GM23338 (cell line): ENCODE data around the gene GIGYF1. TPM values are rescaled to one million over a fixed set of nuclear protein-coding genes. Genes with fewer than 3 reads are reported as not detected.

Experiments
- ATAC-seq: fragments of 200-7000 bp; cut with Tn5 transposase; 3 replicates; pipeline ENCODE4 v1.9.1; 2020
- DNase-seq: peaks from one replicate; pipeline ENCODE4 v3.0.0-alpha.2; 2015; ENCODE audit warnings: low spot score
- H2AFZ ChIP-seq: fragments of 200-600 bp; sonication (generic); 2 replicates; pipeline ENCODE4 v1.8.0; 2016; ENCODE audit warnings: antibody characterized with exemption, mild to moderate bottlenecking, moderate library complexity
- H3F3A ChIP-seq: fragments of 200-600 bp; sonication (generic); replicated peaks from 2 replicates; pipeline ENCODE4 v1.8.0; 2017; ENCODE audit warnings: antibody characterized with exemption, mixed run types, low read depth
- H3K27ac ChIP-seq: fragments of 200-600 bp; sonication (generic); 2 replicates; pipeline ENCODE4 v1.6.1; 2016; ENCODE audit warnings: low read depth
- H3K27me3 ChIP-seq: fragments of 200-600 bp; sonication (generic); 2 replicates; pipeline ENCODE4 v1.8.0; 2016; ENCODE audit warnings: mild to moderate bottlenecking, mixed run types, moderate library complexity; ENCODE audit not compliant: insufficient read depth
- H3K36me3 ChIP-seq: fragments of 200-600 bp; sonication (generic); 2 replicates; pipeline ENCODE4 v1.8.0; 2016; ENCODE audit warnings: mild to moderate bottlenecking; ENCODE audit not compliant: insufficient read depth
- H3K4me1 ChIP-seq: fragments of 200-600 bp; sonication (generic); 2 replicates; pipeline ENCODE4 v1.8.0; 2016; ENCODE audit warnings: mild to moderate bottlenecking, moderate library complexity; ENCODE audit not compliant: insufficient read depth
- H3K4me2 ChIP-seq: fragments of 200-600 bp; sonication (generic); 2 replicates; pipeline ENCODE4 v1.7.1; 2017; ENCODE audit warnings: mixed run types
- H3K4me3 ChIP-seq: fragments of 200-600 bp; sonication (generic); 2 replicates; pipeline ENCODE4 v1.6.1; 2016; ENCODE audit warnings: mixed run types
- H3K79me2 ChIP-seq: fragments of 200-600 bp; sonication (generic); replicated peaks from 2 replicates; pipeline ENCODE4 v1.8.0; 2017; ENCODE audit warnings: mild to moderate bottlenecking; ENCODE audit not compliant: insufficient read depth
- H3K9me2 ChIP-seq: fragments of 200-600 bp; sonication (generic); 2 replicates; pipeline ENCODE4 v1.8.0; 2017; ENCODE audit not compliant: insufficient read depth
- H4K20me1 ChIP-seq: fragments of 200-600 bp; sonication (generic); replicated peaks from 2 replicates; pipeline ENCODE4 v1.8.0; 2017; ENCODE audit warnings: mild to moderate bottlenecking; ENCODE audit not compliant: insufficient read depth
- H3K27ac Mint-ChIP-seq: 2 replicates; pipeline ENCODE4 v1.8.0; 2020; ENCODE audit warnings: inconsistent platforms, mild to moderate bottlenecking, moderate library complexity, mixed read lengths
- H3K27me3 Mint-ChIP-seq: 3 replicates; pipeline ENCODE4 v1.8.0; 2022; ENCODE audit warnings: low read depth, mild to moderate bottlenecking, moderate library complexity, mixed read lengths, inconsistent platforms; ENCODE audit not compliant: insufficient read depth, poor library complexity
- H3K36me3 Mint-ChIP-seq: 3 replicates; pipeline ENCODE4 v1.8.0; 2021; ENCODE audit warnings: low read depth, mild to moderate bottlenecking, inconsistent platforms, moderate library complexity, mixed read lengths
- H3K4me1 Mint-ChIP-seq: 3 replicates; pipeline ENCODE4 v1.8.0; 2020; ENCODE audit warnings: mild to moderate bottlenecking, inconsistent platforms, mixed read lengths
- H3K4me3 Mint-ChIP-seq: 3 replicates; pipeline ENCODE4 v1.8.0; 2021; ENCODE audit warnings: moderate library complexity, mild to moderate bottlenecking, inconsistent platforms, mixed read lengths
- H3K9me3 Mint-ChIP-seq: 3 replicates; pipeline ENCODE4 v1.8.0; 2020; ENCODE audit warnings: moderate library complexity, mild to moderate bottlenecking, inconsistent platforms, mixed read lengths
- CREB1 ChIP-seq: fragments of 250-450 bp; sonication (Bioruptor Pico); IDR thresholded peaks from 2 replicates; pipeline ENCODE4 v1.5.0; 2020; ENCODE audit warnings: low read depth, mild to moderate bottlenecking, moderate library complexity
- EZH2phosphoT487 ChIP-seq: fragments of 200-600 bp; sonication (generic); IDR thresholded peaks from one replicate; pipeline ENCODE4 v1.8.1; 2018; ENCODE audit warnings: antibody characterized with exemption; ENCODE audit not compliant: unreplicated experiment
- JUNB ChIP-seq: IDR thresholded peaks from one replicate; pipeline ENCODE4 v1.6.1; 2016; ENCODE audit warnings: antibody characterized with exemption; ENCODE audit not compliant: unreplicated experiment
- NANOG ChIP-seq: IDR thresholded peaks from 2 replicates; pipeline ENCODE4 v1.6.1; 2016; ENCODE audit warnings: antibody characterized with exemption, borderline replicate concordance
- POLR2AphosphoS5 ChIP-seq: IDR thresholded peaks from 2 replicates; pipeline ENCODE4 v1.6.1; 2016; ENCODE audit warnings: antibody characterized with exemption, low read depth
- STAT1 ChIP-seq: IDR thresholded peaks from one replicate; pipeline ENCODE4 v1.6.1; 2016; ENCODE audit warnings: antibody characterized with exemption; ENCODE audit not compliant: unreplicated experiment
- ZNF114 ChIP-seq: fragments of 250-450 bp; sonication (Bioruptor Pico); IDR thresholded peaks from 2 replicates; pipeline ENCODE4 v1.5.0; 2020; ENCODE audit warnings: mild to moderate bottlenecking, moderate library complexity
- ZNF331 ChIP-seq: fragments of 250-450 bp; sonication (Bioruptor Pico); IDR thresholded peaks from 2 replicates; pipeline ENCODE4 v1.5.0; 2020; ENCODE audit warnings: low read depth, mild to moderate bottlenecking, moderate library complexity
- polyA plus RNA-seq: library from polyadenylated mRNA; unstranded; fragments of >200 nt; fragmentation: Nextera tagmentation; extraction: Ambion mirVana; gene quantifications from 2 replicates; pipeline ENCODE4 v1.2.1, GENCODE V29; 2016
- total RNA-seq: library from RNA; depleted of rRNA; stranded (reverse); fragments of >200 nt; shearing (Covaris generic); gene quantifications from 2 replicates; pipeline ENCODE4 v1.2.3, GENCODE V29; 2014
- TF ChIP-seq, protein P1 (sequence below): IDR thresholded peaks from 2 replicates; pipeline ENCODE4 v1.6.1; 2016; ENCODE audit warnings: antibody characterized with exemption
- TF ChIP-seq, protein P2 (sequence below), 2 experiments: fragments of 200-600 bp in 1 of 2; sonication (generic) in 1 of 2; conservative IDR thresholded peaks; 2 replicates each; pipeline versions ENCODE4 v1.5.1 to v1.6.1; 2016 to 2017; ENCODE audit warnings: antibody characterized with exemption in 2 of 2, low read depth in 2 of 2, mild to moderate bottlenecking in 2 of 2, moderate library complexity in 1 of 2
- TF ChIP-seq, protein P3 (sequence below): fragments of 250-450 bp; sonication (Bioruptor Pico); IDR thresholded peaks from 2 replicates; pipeline ENCODE4 v1.5.0; 2020; ENCODE audit warnings: mild to moderate bottlenecking, moderate library complexity

GIGYF1 gene
- total and polyA plus RNA-seq, 2 experiments from 2014 or later: 40.4 to 69.8 TPM

DNA sequence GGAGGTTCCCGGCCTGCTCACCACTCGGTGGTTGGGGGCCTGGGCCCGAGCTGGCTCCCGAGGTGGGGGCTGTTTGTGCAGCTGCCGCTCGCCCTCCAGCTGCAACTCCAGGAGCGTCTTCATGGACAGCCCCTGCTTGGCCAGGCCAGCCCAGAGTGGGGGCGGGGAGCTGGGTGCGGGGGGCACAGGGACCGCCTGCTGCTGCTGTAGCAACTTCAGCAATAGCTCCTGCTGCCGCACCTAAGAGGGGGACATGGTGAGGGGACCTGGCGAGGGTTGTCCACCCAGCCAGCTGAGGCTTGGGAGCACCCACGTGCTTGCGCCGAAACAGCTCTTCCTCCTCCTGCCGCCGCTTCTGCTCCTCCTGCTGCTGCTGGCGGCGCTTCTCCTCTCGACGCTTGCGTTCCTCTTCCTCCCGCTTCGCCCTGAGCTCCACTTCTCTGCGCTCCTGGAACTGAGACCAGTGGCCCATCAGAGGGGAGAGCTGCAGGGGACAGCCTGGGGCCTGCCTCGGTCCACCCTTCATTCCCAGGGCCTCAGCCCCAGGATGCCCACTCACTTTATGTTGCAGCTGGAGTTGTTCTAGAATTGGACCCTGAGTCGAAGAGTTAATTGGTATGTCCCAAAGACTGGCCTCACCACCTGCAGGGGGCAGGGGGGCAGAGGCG lies 10.9 kb downstream of the GIGYF1 start:
- Histone ChIP-seq H3K79me2 (peaks cover 4% of the 10 kb centered on the region), H3K36me3 (peaks cover 4% of the 10 kb centered on the region; the same call in 1 of the 2 replicates), H3F3A (peaks cover 35% of the 10 kb centered on the region; the same call in 1 of the 2 replicates), H3K9me2 (no peaks in the 10 kb centered on the region), H3K27ac (no peak overlapping the region), H3K4me2 (no peak overlapping the region), H3K27me3 (no peaks in the 10 kb centered on the region), H3K4me3 (no peak overlapping the region), H4K20me1 (peaks cover 3% of the 10 kb centered on the region), H3K4me1 (peaks cover 11% of the 10 kb centered on the region), H2AFZ (no peak overlapping the region)
- no peak overlapping the region for H3K4me3 Mint-ChIP-seq
- H3K4me1 Mint-ChIP-seq: peaks cover 9% of the 10 kb centered on the region
- no peak overlapping the region; the same call in 1 of the 2 replicates for H3K27ac Mint-ChIP-seq
- no peak for DNase-seq
- no peak for ATAC-seq
- no peaks in the 10 kb centered on the region for H3K9me3 Mint-ChIP-seq
- TF ChIP-seq, protein P1, sequence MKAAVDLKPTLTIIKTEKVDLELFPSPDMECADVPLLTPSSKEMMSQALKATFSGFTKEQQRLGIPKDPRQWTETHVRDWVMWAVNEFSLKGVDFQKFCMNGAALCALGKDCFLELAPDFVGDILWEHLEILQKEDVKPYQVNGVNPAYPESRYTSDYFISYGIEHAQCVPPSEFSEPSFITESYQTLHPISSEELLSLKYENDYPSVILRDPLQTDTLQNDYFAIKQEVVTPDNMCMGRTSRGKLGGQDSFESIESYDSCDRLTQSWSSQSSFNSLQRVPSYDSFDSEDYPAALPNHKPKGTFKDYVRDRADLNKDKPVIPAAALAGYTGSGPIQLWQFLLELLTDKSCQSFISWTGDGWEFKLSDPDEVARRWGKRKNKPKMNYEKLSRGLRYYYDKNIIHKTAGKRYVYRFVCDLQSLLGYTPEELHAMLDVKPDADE: no peak
- TF ChIP-seq CREB1 (no peak), EZH2phosphoT487 (no peak), ZNF114 (CRISPR knock-in tag) (no peak), JUNB (no peak), STAT1 (no peak), NANOG (no peak), ZNF331 (CRISPR knock-in tag) (no peak), POLR2AphosphoS5 (no peak)
- TF ChIP-seq, protein P2, sequence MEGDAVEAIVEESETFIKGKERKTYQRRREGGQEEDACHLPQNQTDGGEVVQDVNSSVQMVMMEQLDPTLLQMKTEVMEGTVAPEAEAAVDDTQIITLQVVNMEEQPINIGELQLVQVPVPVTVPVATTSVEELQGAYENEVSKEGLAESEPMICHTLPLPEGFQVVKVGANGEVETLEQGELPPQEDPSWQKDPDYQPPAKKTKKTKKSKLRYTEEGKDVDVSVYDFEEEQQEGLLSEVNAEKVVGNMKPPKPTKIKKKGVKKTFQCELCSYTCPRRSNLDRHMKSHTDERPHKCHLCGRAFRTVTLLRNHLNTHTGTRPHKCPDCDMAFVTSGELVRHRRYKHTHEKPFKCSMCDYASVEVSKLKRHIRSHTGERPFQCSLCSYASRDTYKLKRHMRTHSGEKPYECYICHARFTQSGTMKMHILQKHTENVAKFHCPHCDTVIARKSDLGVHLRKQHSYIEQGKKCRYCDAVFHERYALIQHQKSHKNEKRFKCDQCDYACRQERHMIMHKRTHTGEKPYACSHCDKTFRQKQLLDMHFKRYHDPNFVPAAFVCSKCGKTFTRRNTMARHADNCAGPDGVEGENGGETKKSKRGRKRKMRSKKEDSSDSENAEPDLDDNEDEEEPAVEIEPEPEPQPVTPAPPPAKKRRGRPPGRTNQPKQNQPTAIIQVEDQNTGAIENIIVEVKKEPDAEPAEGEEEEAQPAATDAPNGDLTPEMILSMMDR (conservative IDR thresholded peaks at IDR 0.05; ENCODE audit: low read depth in 2 of 2): no peak
- TF ChIP-seq, protein P3, sequence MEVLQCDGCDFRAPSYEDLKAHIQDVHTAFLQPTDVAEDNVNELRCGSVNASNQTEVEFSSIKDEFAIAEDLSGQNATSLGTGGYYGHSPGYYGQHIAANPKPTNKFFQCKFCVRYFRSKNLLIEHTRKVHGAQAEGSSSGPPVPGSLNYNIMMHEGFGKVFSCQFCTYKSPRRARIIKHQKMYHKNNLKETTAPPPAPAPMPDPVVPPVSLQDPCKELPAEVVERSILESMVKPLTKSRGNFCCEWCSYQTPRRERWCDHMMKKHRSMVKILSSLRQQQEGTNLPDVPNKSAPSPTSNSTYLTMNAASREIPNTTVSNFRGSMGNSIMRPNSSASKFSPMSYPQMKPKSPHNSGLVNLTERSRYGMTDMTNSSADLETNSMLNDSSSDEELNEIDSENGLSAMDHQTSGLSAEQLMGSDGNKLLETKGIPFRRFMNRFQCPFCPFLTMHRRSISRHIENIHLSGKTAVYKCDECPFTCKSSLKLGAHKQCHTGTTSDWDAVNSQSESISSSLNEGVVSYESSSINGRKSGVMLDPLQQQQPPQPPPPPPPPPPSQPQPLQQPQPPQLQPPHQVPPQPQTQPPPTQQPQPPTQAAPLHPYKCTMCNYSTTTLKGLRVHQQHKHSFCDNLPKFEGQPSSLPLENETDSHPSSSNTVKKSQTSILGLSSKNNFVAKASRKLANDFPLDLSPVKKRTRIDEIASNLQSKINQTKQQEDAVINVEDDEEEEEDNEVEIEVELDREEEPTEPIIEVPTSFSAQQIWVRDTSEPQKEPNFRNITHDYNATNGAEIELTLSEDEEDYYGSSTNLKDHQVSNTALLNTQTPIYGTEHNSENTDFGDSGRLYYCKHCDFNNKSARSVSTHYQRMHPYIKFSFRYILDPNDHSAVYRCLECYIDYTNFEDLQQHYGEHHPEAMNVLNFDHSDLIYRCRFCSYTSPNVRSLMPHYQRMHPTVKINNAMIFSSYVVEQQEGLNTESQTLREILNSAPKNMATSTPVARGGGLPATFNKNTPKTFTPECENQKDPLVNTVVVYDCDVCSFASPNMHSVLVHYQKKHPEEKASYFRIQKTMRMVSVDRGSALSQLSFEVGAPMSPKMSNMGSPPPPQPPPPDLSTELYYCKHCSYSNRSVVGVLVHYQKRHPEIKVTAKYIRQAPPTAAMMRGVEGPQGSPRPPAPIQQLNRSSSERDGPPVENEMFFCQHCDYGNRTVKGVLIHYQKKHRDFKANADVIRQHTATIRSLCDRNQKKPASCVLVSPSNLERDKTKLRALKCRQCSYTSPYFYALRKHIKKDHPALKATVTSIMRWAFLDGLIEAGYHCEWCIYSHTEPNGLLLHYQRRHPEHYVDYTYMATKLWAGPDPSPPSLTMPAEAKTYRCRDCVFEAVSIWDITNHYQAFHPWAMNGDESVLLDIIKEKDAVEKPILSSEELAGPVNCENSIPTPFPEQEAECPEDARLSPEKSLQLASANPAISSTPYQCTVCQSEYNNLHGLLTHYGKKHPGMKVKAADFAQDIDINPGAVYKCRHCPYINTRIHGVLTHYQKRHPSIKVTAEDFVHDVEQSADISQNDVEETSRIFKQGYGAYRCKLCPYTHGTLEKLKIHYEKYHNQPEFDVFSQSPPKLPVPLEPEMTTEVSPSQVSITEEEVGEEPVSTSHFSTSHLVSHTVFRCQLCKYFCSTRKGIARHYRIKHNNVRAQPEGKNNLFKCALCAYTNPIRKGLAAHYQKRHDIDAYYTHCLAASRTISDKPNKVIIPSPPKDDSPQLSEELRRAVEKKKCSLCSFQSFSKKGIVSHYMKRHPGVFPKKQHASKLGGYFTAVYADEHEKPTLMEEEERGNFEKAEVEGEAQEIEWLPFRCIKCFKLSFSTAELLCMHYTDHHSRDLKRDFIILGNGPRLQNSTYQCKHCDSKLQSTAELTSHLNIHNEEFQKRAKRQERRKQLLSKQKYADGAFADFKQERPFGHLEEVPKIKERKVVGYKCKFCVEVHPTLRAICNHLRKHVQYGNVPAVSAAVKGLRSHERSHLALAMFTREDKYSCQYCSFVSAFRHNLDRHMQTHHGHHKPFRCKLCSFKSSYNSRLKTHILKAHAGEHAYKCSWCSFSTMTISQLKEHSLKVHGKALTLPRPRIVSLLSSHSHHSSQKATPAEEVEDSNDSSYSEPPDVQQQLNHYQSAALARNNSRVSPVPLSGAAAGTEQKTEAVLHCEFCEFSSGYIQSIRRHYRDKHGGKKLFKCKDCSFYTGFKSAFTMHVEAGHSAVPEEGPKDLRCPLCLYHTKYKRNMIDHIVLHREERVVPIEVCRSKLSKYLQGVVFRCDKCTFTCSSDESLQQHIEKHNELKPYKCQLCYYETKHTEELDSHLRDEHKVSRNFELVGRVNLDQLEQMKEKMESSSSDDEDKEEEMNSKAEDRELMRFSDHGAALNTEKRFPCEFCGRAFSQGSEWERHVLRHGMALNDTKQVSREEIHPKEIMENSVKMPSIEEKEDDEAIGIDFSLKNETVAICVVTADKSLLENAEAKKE (CRISPR knock-in tag): no peak
- peaks cover 68% of the 10 kb centered on the region for H3K36me3 Mint-ChIP-seq
- peaks cover 13% of the 10 kb centered on the region for H3K27me3 Mint-ChIP-seq
